K562 (cell line): Measurements from ENCODE around the gene ASCC1. TPM values are rescaled to one million over a fixed set of nuclear protein-coding genes. Genes with fewer than 3 reads are reported as not detected.

Experiments
- ATAC-seq: fragments of 200-7000 bp; cut with Tn5 transposase; 3 replicates; pipeline ENCODE4 v1.9.1; 2020; ENCODE audit warnings: moderate library complexity
- BruUV-seq: library from RNA; stranded (reverse); fragments of 400-500 nt; replicated peaks from 2 replicates; lab custom pipeline; 2021; lab: Mats Ljungman, UMichigan
- CTCF ChIA-PET: fragments of 300-600 bp; formaldehyde crosslinking; extraction: SDS; loops from one replicate; lab custom pipeline; 2021; ENCODE audit warnings: low intra/inter-chr PET ratio; lab: Yijun Ruan, JAX
- POLR2A ChIA-PET: fragments of 300-600, 350-650 bp; sonication (Branson Sonifier 250); formaldehyde crosslinking; extraction: SDS; loops from one replicate; lab custom pipeline; 2021; ENCODE audit warnings: antibody characterized with exemption, inconsistent platforms; lab: Yijun Ruan, JAX
- DNase-seq, 4 experiments: peaks; one replicate each; pipeline versions ENCODE4 v3.0.0 to v3.0.0-alpha.2; 2011 to 2018; ENCODE audit warnings: low spot score in 3 of 4, mixed read lengths in 3 of 4; ENCODE audit errors: extremely low read depth in 1 of 4
- FAIRE-seq: peaks from 2 replicates; lab custom pipeline; 2011; peaks lifted over from hg19 to GRCh38; lab: Jason Lieb, UNC
- H2AFZ ChIP-seq: 2 replicates; pipeline ENCODE4 v1.6.0; 2011; ENCODE audit warnings: low read depth, low read length, control low read depth, inconsistent platforms
- H3K27ac ChIP-seq: fragments of 200-600 bp; 3 replicates; pipeline ENCODE4 v1.8.0; 2011; ENCODE audit warnings: low read depth, mild to moderate bottlenecking, control low read depth, inconsistent platforms, low read length, moderate library complexity, mixed read lengths; ENCODE audit errors: extremely low read depth
- H3K27me3 ChIP-seq, 2 experiments: fragments of 300-600 bp in 1 of 2; 2 replicates in 1 of 2; 3 replicates in 1 of 2; pipeline versions ENCODE4 v1.6.0 to v1.8.0; 2011; ENCODE audit warnings: inconsistent platforms in 2 of 2, low read length in 2 of 2, mild to moderate bottlenecking in 1 of 2, mixed read lengths in 1 of 2, moderate library complexity in 1 of 2; ENCODE audit not compliant: control insufficient read depth in 2 of 2, insufficient read depth in 2 of 2
- H3K36me3 ChIP-seq: fragments of 300-600 bp; 3 replicates; pipeline ENCODE4 v1.8.0; 2011; ENCODE audit warnings: mild to moderate bottlenecking, low read length, inconsistent platforms; ENCODE audit not compliant: control insufficient read depth, insufficient read depth
- H3K4me1 ChIP-seq, 2 experiments: fragments of 200-600 bp in 1 of 2; replicated peaks in 1 of 2; 2 replicates in 1 of 2; 3 replicates in 1 of 2; pipeline versions ENCODE4 v1.5.1 to v1.8.0; 2011; ENCODE audit warnings: inconsistent platforms in 2 of 2, low read length in 2 of 2, mild to moderate bottlenecking in 1 of 2, mixed read lengths in 1 of 2, moderate library complexity in 1 of 2; ENCODE audit not compliant: control insufficient read depth in 2 of 2, insufficient read depth in 2 of 2
- H3K4me2 ChIP-seq: 2 replicates; pipeline ENCODE4 v1.6.1; 2011; ENCODE audit warnings: low read length, control low read depth, inconsistent platforms, mixed read lengths; ENCODE audit not compliant: insufficient read depth
- H3K4me3 ChIP-seq: fragments of 200-600 bp; sonication (generic), shearing (Covaris generic); 2 replicates; pipeline ENCODE4 v1.5.1; 2016; ENCODE audit warnings: control low read depth, inconsistent platforms
- H3K79me2 ChIP-seq: fragments of 200-600 bp; 3 replicates; pipeline ENCODE4 v1.8.0; 2011; ENCODE audit warnings: low read length, inconsistent platforms; ENCODE audit not compliant: control insufficient read depth, insufficient read depth
- H3K9ac ChIP-seq, 2 experiments: 2 replicates each; pipeline versions ENCODE4 v1.6.0 to v1.6.1; 2011; ENCODE audit warnings: low read depth in 2 of 2, low read length in 2 of 2, control low read depth in 1 of 2, inconsistent platforms in 1 of 2, mild to moderate bottlenecking in 1 of 2, mixed read lengths in 1 of 2; ENCODE audit not compliant: insufficient read depth in 1 of 2
- H3K9me1 ChIP-seq: one replicate; pipeline ENCODE4 v1.6.0; 2011; ENCODE audit warnings: inconsistent platforms, mild to moderate bottlenecking, low read length, moderate library complexity; ENCODE audit not compliant: control insufficient read depth, insufficient read depth
- H3K9me3 ChIP-seq: replicated peaks from 2 replicates; pipeline ENCODE4 v1.5.1; 2011; ENCODE audit warnings: low read depth, low read length, inconsistent platforms; ENCODE audit not compliant: control insufficient read depth, insufficient read depth
- H4K20me1 ChIP-seq: replicated peaks from 2 replicates; pipeline ENCODE4 v1.6.1; 2011; ENCODE audit warnings: low read length, inconsistent platforms, mixed read lengths; ENCODE audit not compliant: control insufficient read depth, insufficient read depth
- ELF4 ChIP-seq: fragments of 450-650 bp; formaldehyde crosslinking; IDR thresholded peaks from 2 replicates; pipeline ENCODE4 v1.4.0; 2022; ENCODE audit warnings: missing genetic modification characterization
- FOXA3 ChIP-seq, 2 experiments: fragments of 450-650 bp in 1 of 2; sonication (generic) in 1 of 2; formaldehyde crosslinking; IDR thresholded peaks in 1 of 2; conservative IDR thresholded peaks in 1 of 2; 2 replicates each; pipeline versions ENCODE4 v1.4.0 to v1.8.0; 2020 to 2022; ENCODE audit warnings: mild to moderate bottlenecking in 2 of 2, missing genetic modification reagents in 1 of 2
- HES1 ChIP-seq: fragments of 450-650 bp; IDR thresholded peaks from 2 replicates; pipeline ENCODE4 v1.6.1; 2016; ENCODE audit warnings: low read depth, mild to moderate bottlenecking, moderate library complexity
- NFIX ChIP-seq: fragments of 250-450 bp; sonication (Bioruptor Pico); IDR thresholded peaks from 2 replicates; pipeline ENCODE4 v1.4.0; 2020; ENCODE audit warnings: low read depth, mild to moderate bottlenecking, moderate library complexity
- RHOXF2B ChIP-seq: fragments of 250-450 bp; sonication (Bioruptor Pico); conservative IDR thresholded peaks from 2 replicates; pipeline ENCODE4 v1.5.1; 2021
- SMARCB1 ChIP-seq: IDR thresholded peaks from 2 replicates; pipeline ENCODE4 v1.6.1; 2011; ENCODE audit warnings: improper control_type of control experiment, low read depth; ENCODE audit not compliant: insufficient read length
- SNIP1 ChIP-seq: fragments of 450-650 bp; IDR thresholded peaks from 2 replicates; pipeline ENCODE4 v1.7.1; 2017; ENCODE audit warnings: low read depth, mild to moderate bottlenecking
- TFAM ChIP-seq: fragments of 250-450 bp; sonication (Bioruptor Pico); conservative IDR thresholded peaks from 2 replicates; pipeline ENCODE4 v1.5.0; 2021; ENCODE audit warnings: mild to moderate bottlenecking, moderate library complexity
- ZC3H11A ChIP-seq: IDR thresholded peaks from 2 replicates; pipeline ENCODE4 v1.6.1; 2012; ENCODE audit warnings: low read depth, low read length, improper control_type of control experiment
- ZNF609 ChIP-seq: sonication (generic); formaldehyde crosslinking; IDR thresholded peaks from 2 replicates; pipeline ENCODE4 v1.8.1; 2023; ENCODE audit warnings: missing genetic modification reagents, mild to moderate bottlenecking, borderline replicate concordance
- ZSCAN32 ChIP-seq: fragments of 450-650 bp; formaldehyde crosslinking; IDR thresholded peaks from 2 replicates; pipeline ENCODE4 v1.4.0; 2020; ENCODE audit warnings: mild to moderate bottlenecking, moderate library complexity
- WGBS: fragments of 100-300 bp; shearing (Covaris generic); methylation state at CpG from one replicate; pipeline ENCODE4 v1.1.6; 2016; ENCODE audit warnings: low coverage, mixed read lengths; ENCODE audit not compliant: insufficient coverage; ENCODE audit errors: missing lambda C conversion rate; 5-methylcytosine and 5-hydroxymethylcytosine counted together
- in situ Hi-C: fragments of 300-500 bp; cut with MboI; formaldehyde crosslinking; loops from 4 replicates; pipeline ENCODE4 v1.15.0; 2018; ENCODE audit warnings: inconsistent platforms, mixed read lengths
- intact Hi-C: fragments of 100-400 bp; cut with micrococcal nuclease; formaldehyde crosslinking; loops from 2 replicates; pipeline ENCODE4 v1.14.2; 2022
- polyA plus RNA-seq, 8 experiments: library from polyadenylated mRNA; depleted of rRNA in 4 of 8; stranded (reverse) in 5 of 8; unstranded in 3 of 8; fragments of >200 nt; fragmentation: Nextera tagmentation in 2 of 8; fragmentation: Illumina TruSeq in 1 of 8; extraction: Ambion mirVana in 2 of 8; extraction: Trizol in 1 of 8; gene quantifications; 2 replicates each; pipeline versions ENCODE4 v1.2.1 to v1.2.3, GENCODE V29; 2011 to 2014; ENCODE audit warnings: inconsistent platforms in 1 of 8, missing spikeins in 1 of 8
- total RNA-seq, 7 experiments: library from RNA; depleted of rRNA in 6 of 7; stranded (reverse); fragments of >200 nt in 6 of 7; fragmentation: Illumina TruSeq in 2 of 7; extraction: Trizol in 2 of 7; gene quantifications; 2 replicates each; pipeline versions ENCODE4 v1.2.1 to v1.2.3, GENCODE V29; 2011 to 2021; ENCODE audit warnings: low replicate concordance in 1 of 7
- TF ChIP-seq, protein P1 (sequence below): sonication (generic); formaldehyde crosslinking; IDR thresholded peaks from 2 replicates; pipeline ENCODE4 v1.8.1; 2023; ENCODE audit warnings: mild to moderate bottlenecking, missing genetic modification reagents

Gene ASCC1
- total and polyA plus RNA-seq, 9 of the 15 experiments (the other 6 are each of a cell fraction or from before 2014, with no cell fraction given), result 31.7 to 73.3 (median 52.8) TPM

- no peak overlapping the region for H3K4me2 ChIP-seq
- no peak overlapping the region for H3K4me3 ChIP-seq
- H3K79me2 ChIP-seq, result no peaks in the 10 kb centered on the region
- FAIRE-seq (no peak), ATAC-seq (no peak), DNase-seq (no peak)
- no peak for TF ChIP-seq ZNF609
- no peak for TF ChIP-seq FOXA3 (CRISPR knock-in tag; conservative IDR thresholded peaks at IDR 0.05 in 1 of 2, IDR thresholded peaks at IDR 0.05 in 1 of 2)
- no peak for TF ChIP-seq ZC3H11A
- TF ChIP-seq HES1, result no peak
- no peak for TF ChIP-seq NFIX (CRISPR knock-in tag)
- no peak for TF ChIP-seq SMARCB1
- TF ChIP-seq ZSCAN32 (CRISPR knock-in tag), result no peak
- no peak for TF ChIP-seq SNIP1
- no peak for TF ChIP-seq RHOXF2B (CRISPR knock-in tag)
- TF ChIP-seq, protein P1, sequence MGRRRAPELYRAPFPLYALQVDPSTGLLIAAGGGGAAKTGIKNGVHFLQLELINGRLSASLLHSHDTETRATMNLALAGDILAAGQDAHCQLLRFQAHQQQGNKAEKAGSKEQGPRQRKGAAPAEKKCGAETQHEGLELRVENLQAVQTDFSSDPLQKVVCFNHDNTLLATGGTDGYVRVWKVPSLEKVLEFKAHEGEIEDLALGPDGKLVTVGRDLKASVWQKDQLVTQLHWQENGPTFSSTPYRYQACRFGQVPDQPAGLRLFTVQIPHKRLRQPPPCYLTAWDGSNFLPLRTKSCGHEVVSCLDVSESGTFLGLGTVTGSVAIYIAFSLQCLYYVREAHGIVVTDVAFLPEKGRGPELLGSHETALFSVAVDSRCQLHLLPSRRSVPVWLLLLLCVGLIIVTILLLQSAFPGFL (CRISPR knock-in tag), result no peak
- no peak for TF ChIP-seq ELF4 (CRISPR knock-in tag)
- TF ChIP-seq TFAM (CRISPR knock-in tag), result no peak
- H3K27me3 ChIP-seq, result peaks cover 5 to 22% of the 10 kb centered on the region in 2 experiments; a peak in 3 of 5 replicates
- BruUV-seq, result no TSS peak
- POLR2A ChIA-PET, result interaction anchor here (0.6 to 2.0 kb wide), 4 partner anchors 211 to 259 kb away, joined by 3 to 6 read pairs (median 4); partner anchors contain the start of gene DDIT4
- no peaks in the 10 kb centered on the region for H3K9me1 ChIP-seq
- no peak overlapping the region for H3K9ac ChIP-seq
- peaks cover 3 to 29% of the 10 kb centered on the region in 2 experiments; a peak in 3 of 5 replicates for H3K4me1 ChIP-seq
- H3K27ac ChIP-seq, result no peak overlapping the region
- no peaks in the 10 kb centered on the region for H3K36me3 ChIP-seq
- no peaks in the 10 kb centered on the region for H3K9me3 ChIP-seq
- no peak overlapping the region for H2AFZ ChIP-seq
- in situ Hi-C loops (loop anchor here (10.0 kb wide), 1 partner anchor 272 kb away; no protein-coding TSS in a partner anchor), intact Hi-C loops (loop anchor here (5.0 kb wide), 1 partner anchor 265 kb away; no protein-coding TSS in a partner anchor)
- CTCF ChIA-PET, result no interaction called here
- WGBS, result 28% methylated on average over 10 of the region's 10 CpGs
- H4K20me1 ChIP-seq, result no peaks in the 10 kb centered on the region
Measured at GRCh38 chr10:72062382-72062781, 153.7 kb downstream of the ASCC1 start.
